Tongue (tissue), 2 donors: ENCODE measurements around the gene KLHL13. TPM values are rescaled to one million over a fixed set of nuclear protein-coding genes. Genes with fewer than 3 reads are reported as not detected.
"Not testable (repeated sequence)": the region's sequence is repeated elsewhere in the genome, so short reads cannot be mapped to it uniquely, and the experiment has no call there.

ENCODE experiments used
- DNase-seq: peaks from one replicate; pipeline ENCODE4 v3.0.0-alpha.2; 2015
- total RNA-seq: library from RNA; depleted of rRNA; stranded (reverse); fragments of >200 nt; gene quantifications from one replicate; pipeline ENCODE4 v1.2.3, GENCODE V29; 2014

KLHL13 gene
- total RNA-seq, 1 donor from 2014 or later, result 90.3 TPM

GRCh38 chrX:118066867-118067515 lies 49.6 kb downstream of the KLHL13 start:
- DNase-seq, result no peak

GRCh38 chrX:118062817-118063615 lies 53.6 kb downstream of the KLHL13 start:
- DNase-seq, result no peak

GRCh38 chrX:118062048-118062789 lies 54.4 kb downstream of the KLHL13 start:
- no peak for DNase-seq

- DNase-seq, result no peak
Measured at GRCh38 chrX:118058924-118059323, 57.7 kb downstream of the KLHL13 start.

- DNase-seq, result no peak
Measured at GRCh38 chrX:118056870-118057269, 59.7 kb downstream of the KLHL13 start.

- no peak for DNase-seq
Measured at GRCh38 chrX:118049713-118050112, 66.9 kb downstream of the KLHL13 start.

GRCh38 chrX:118047446-118048186 lies 69.0 kb downstream of the KLHL13 start:
- no peak for DNase-seq

GRCh38 chrX:118039591-118039990 lies 77.0 kb downstream of the KLHL13 start:
- DNase-seq, result no peak

- DNase-seq, result no peak
Measured at GRCh38 chrX:118038614-118039365, 77.8 kb downstream of the KLHL13 start.

GRCh38 chrX:118026631-118027030 lies 90.0 kb downstream of the KLHL13 start:
- DNase-seq, result no peak

GRCh38 chrX:118025226-118025625 lies 91.4 kb downstream of the KLHL13 start:
- DNase-seq, result no peak

GRCh38 chrX:118024482-118024881 lies 92.1 kb downstream of the KLHL13 start:
- no peak for DNase-seq

- DNase-seq, result no peak
Measured at GRCh38 chrX:118022753-118023152, 93.9 kb downstream of the KLHL13 start.

- DNase-seq, result no peak
Measured at GRCh38 chrX:118016422-118016821, 100.2 kb downstream of the KLHL13 start.

- not testable (repeated sequence) for DNase-seq
Measured at GRCh38 chrX:118002417-118002816, 114.2 kb downstream of the KLHL13 start.

- DNase-seq, result no peak
Measured at GRCh38 chrX:118000518-118000917, 116.1 kb downstream of the KLHL13 start.

GRCh38 chrX:117998171-117998570 lies 118.4 kb downstream of the KLHL13 start:
- DNase-seq, result no peak

- DNase-seq, result peak; percentile 26
Measured at GRCh38 chrX:117996918-117997480, 119.6 kb downstream of the KLHL13 start.

GRCh38 chrX:117996408-117996807 lies 120.2 kb downstream of the KLHL13 start:
- no peak for DNase-seq

- no peak for DNase-seq
Measured at GRCh38 chrX:117995378-117995777, 121.2 kb downstream of the KLHL13 start.

GRCh38 chrX:117992192-117992723 lies 124.4 kb downstream of the KLHL13 start:
- no peak for DNase-seq
